ENCODE results near the gene ZSWIM4.

DNA sequence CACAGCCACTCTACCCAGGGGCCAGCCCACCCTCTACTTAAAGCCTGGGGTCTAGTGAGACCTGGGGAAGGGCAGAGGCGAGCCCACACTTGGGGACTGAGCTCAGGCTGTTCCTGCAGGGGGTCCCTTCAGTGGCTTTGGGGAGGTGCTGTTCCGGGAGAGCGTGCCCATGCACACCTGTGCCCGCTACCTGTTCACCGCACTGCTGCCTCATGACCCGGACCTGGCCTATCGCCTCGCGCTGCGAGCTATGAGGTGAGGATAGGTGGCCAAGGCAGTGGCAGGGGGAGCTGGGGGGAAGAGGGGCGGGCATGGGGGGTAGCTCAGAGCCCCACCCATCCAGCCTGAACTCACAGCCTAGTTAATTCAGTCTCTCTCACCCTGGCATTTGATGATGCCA lies 24.0 kb downstream of the ZSWIM4 start:
- TF ChIP-seq CTCF (IDR thresholded peaks at IDR 0.05) (no peak), POLR2A (IDR thresholded peaks at IDR 0.05) (no peak)
